ENCODE results near the gene TEN1. TPM values are rescaled to one million over a fixed set of nuclear protein-coding genes. Genes with fewer than 3 reads are reported as not detected.
"Not testable (repeated sequence)": the region's sequence is repeated elsewhere in the genome, so short reads cannot be mapped to it uniquely, and the experiment has no call there.

TEN1 gene
- total RNA-seq, 1 donor from 2014 or later = 10.9 TPM

GRCh38 chr17:75950421-75950820, 28.6 kb upstream of the TEN1 start:
- no peak for DNase-seq
- H3K9me3 ChIP-seq = no peaks in the 10 kb centered on the region
- peaks cover 96% of the 10 kb centered on the region for H3K36me3 ChIP-seq
- H3K4me3 ChIP-seq = no peak overlapping the region
- no peaks in the 10 kb centered on the region for H3K4me1 ChIP-seq
- H3K27me3 ChIP-seq = no peaks in the 10 kb centered on the region
- no peak overlapping the region for H3K27ac ChIP-seq
- no peak for ATAC-seq
- TF ChIP-seq, protein P1, sequence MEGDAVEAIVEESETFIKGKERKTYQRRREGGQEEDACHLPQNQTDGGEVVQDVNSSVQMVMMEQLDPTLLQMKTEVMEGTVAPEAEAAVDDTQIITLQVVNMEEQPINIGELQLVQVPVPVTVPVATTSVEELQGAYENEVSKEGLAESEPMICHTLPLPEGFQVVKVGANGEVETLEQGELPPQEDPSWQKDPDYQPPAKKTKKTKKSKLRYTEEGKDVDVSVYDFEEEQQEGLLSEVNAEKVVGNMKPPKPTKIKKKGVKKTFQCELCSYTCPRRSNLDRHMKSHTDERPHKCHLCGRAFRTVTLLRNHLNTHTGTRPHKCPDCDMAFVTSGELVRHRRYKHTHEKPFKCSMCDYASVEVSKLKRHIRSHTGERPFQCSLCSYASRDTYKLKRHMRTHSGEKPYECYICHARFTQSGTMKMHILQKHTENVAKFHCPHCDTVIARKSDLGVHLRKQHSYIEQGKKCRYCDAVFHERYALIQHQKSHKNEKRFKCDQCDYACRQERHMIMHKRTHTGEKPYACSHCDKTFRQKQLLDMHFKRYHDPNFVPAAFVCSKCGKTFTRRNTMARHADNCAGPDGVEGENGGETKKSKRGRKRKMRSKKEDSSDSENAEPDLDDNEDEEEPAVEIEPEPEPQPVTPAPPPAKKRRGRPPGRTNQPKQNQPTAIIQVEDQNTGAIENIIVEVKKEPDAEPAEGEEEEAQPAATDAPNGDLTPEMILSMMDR (IDR thresholded peaks at IDR 0.05) = no peak
- intact Hi-C loops (cut with DNase I) = no loop called here

DNA sequence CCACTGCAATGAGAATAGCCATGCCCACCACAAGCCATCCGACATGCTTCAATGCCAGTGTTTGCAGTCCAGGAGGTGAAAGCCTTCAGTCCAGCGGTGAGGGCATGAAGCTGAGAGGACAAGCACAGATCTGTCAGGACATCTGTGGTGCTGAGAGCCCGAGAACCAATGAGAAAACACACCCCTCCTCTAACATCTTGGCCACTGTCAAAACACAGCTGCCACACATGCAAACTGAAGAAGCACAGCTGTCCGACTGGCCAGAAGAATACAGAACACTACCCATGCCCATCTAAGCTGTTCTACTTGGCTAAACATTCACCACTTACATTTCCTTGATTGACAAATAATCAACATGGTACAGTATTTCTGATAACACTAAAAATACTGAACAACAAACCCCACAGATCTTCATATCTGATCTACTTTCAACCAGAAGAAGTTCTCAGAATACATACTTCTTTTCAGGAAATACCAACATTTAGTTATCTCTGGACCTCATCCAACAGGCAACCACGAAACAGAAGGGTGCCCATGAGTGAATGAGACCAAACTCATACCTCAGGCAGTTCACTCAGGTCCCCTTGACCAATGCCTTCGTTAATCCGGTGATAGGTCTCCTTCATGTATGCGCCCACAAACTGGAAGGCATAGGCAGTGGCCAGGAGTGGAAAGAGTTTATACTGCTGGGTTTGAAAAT, 28.0 kb upstream of the TEN1 start:
- no peak for ATAC-seq
- TF ChIP-seq, protein P1 (IDR thresholded peaks at IDR 0.05) = no peak
- H3K27ac ChIP-seq = no peak overlapping the region
- peaks cover 96% of the 10 kb centered on the region for H3K36me3 ChIP-seq
- H3K4me1 ChIP-seq = no peaks in the 10 kb centered on the region
- no peak overlapping the region for H3K4me3 ChIP-seq
- H3K9me3 ChIP-seq = no peaks in the 10 kb centered on the region
- no peak for DNase-seq
- intact Hi-C loops (cut with DNase I) = no loop called here
- no peaks in the 10 kb centered on the region for H3K27me3 ChIP-seq

DNA sequence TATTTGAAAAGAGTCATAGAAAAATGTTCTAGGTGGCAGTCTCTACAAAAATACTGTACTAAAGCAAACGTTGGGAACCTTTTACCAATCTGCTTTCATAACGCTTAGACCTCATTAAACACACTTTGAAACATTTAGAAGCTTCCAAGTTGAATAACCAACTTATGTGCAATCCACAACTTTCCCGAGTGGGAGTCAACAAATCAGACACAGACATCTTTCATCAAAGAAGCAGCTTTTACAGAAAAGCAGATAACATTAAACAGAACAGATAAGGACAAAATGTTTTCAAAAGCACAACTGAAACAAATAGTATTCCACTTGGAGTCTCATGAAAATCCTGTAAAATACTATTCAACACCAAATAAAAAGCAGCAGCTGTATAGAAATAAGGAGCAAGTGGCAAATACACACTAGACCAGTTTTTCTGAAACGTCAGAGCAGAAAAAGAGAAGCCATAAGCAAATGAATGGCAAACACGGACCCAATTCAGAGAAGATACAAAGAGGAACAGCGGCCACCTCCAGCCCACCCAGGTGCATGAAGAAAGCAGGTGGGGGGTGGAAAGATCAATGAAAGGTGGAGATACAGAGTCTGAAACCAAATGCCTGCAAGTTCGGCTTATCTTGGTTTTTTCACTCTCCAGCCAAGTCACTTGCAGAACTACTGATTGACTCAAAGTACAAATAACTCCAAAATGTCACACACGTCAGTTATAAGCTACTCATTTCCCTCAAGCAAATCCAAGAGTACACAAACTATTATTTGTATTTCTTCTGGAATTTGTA, 19.8 kb upstream of the TEN1 start:
- intact Hi-C loops (cut with DNase I) = no loop called here
- Histone ChIP-seq H3K4me1 (peaks cover 10% of the 10 kb centered on the region), H3K9me3 (no peaks in the 10 kb centered on the region), H3K4me3 (no peak overlapping the region), H3K36me3 (peaks cover 38% of the 10 kb centered on the region), H3K27ac (no peak overlapping the region), H3K27me3 (no peaks in the 10 kb centered on the region)
- TF ChIP-seq, protein P1 (IDR thresholded peaks at IDR 0.05) = no peak
- DNase-seq = no peak
- ATAC-seq = no peak

- no peak overlapping the region for H3K4me3 ChIP-seq
- no peaks in the 10 kb centered on the region for H3K9me3 ChIP-seq
- intact Hi-C loops (cut with DNase I) = no loop called here
- peaks cover 34% of the 10 kb centered on the region for H3K36me3 ChIP-seq
- H3K27me3 ChIP-seq = no peaks in the 10 kb centered on the region
- H3K27ac ChIP-seq = no peak overlapping the region
- no peak for ATAC-seq
- TF ChIP-seq, protein P1 (IDR thresholded peaks at IDR 0.05) = no peak
- DNase-seq = no peak
- peaks cover 10% of the 10 kb centered on the region for H3K4me1 ChIP-seq
These were observed 19.1 kb upstream of the TEN1 start for GRCh38 chr17:75959839-75960511.

DNA sequence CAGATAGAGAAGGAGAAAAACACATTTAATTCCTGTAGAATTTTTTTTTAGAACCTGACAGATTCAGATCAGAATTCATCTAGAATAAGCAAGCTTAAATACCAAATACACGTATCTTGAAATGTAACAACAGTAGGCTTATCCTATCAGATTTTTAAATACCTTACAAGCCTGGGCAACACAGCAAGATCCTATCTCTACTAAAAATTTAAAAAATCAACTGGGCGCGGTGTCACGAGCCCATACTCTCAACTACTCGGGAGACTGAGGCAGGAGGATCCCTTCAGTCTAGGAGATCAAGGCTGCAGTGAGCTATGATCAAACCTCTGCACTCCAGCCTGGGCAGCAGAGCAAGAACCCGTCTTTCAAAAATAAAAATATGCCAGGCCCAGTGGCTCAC, 13.6 kb upstream of the TEN1 start:
- Histone ChIP-seq H3K27ac (no peak overlapping the region), H3K4me3 (no peak overlapping the region), H3K27me3 (no peaks in the 10 kb centered on the region), H3K4me1 (peaks cover 10% of the 10 kb centered on the region), H3K36me3 (peaks cover 9% of the 10 kb centered on the region), H3K9me3 (no peaks in the 10 kb centered on the region)
- no peak for ATAC-seq
- intact Hi-C loops (cut with DNase I) = no loop called here
- no peak for DNase-seq
- TF ChIP-seq, protein P1 (IDR thresholded peaks at IDR 0.05) = no peak

GRCh38 chr17:75969044-75969443, 10.0 kb upstream of the TEN1 start:
- H3K27ac ChIP-seq; DNase-seq; intact Hi-C loops (cut with DNase I); H3K27me3 ChIP-seq; ATAC-seq; H3K9me3 ChIP-seq; H3K4me1 ChIP-seq; H3K4me3 ChIP-seq: not testable (repeated sequence)
- peaks cover 38% of the 10 kb centered on the region for H3K36me3 ChIP-seq

Data from upper lobe of right lung (tissue), 1 donor.